A549 (cell line): ENCODE measurements around the gene TGFB3.

ENCODE experiments used
- CBX8 ChIP-seq: fragments of 200-600 bp; sonication (generic); IDR thresholded peaks from 2 replicates; pipeline ENCODE4 v1.6.1; 2016
- CTCF ChIP-seq: fragments of >200 bp; sonication (Bioruptor Twin); formaldehyde crosslinking; IDR thresholded peaks from 3 replicates; pipeline ENCODE4 v1.5.1; 2016
- HDAC2 ChIP-seq: fragments of 200-600 bp; sonication (generic); IDR thresholded peaks from 2 replicates; pipeline ENCODE4 v1.6.1; 2016
- JUNB ChIP-seq: fragments of >200 bp; sonication (Bioruptor Twin); formaldehyde crosslinking; IDR thresholded peaks from 2 replicates; pipeline ENCODE4 v1.6.1; 2016
- KDM5A ChIP-seq: fragments of 200-600 bp; sonication (generic); IDR thresholded peaks from 2 replicates; pipeline ENCODE4 v1.6.1; 2016; ENCODE audit warnings: antibody characterized with exemption, mild to moderate bottlenecking
- MYC ChIP-seq: IDR thresholded peaks from 2 replicates; pipeline ENCODE4 v1.6.1; 2012; ENCODE audit warnings: mild to moderate bottlenecking, inconsistent platforms, low read length, improper control_type of control experiment, borderline replicate concordance
- PBX3 ChIP-seq: IDR thresholded peaks from 2 replicates; pipeline ENCODE4 v1.6.1; 2012
- POLR2A ChIP-seq: IDR thresholded peaks from 2 replicates; pipeline ENCODE4 v1.6.1; 2012; ENCODE audit warnings: mild to moderate bottlenecking, low read length
- RAD21 ChIP-seq, 2 experiments: fragments of >200 bp in 1 of 2; sonication (Bioruptor Twin) in 1 of 2; formaldehyde crosslinking in 1 of 2; IDR thresholded peaks in 1 of 2; conservative IDR thresholded peaks in 1 of 2; 2 replicates in 1 of 2; 3 replicates in 1 of 2; pipeline ENCODE4 v1.6.1; 2012 to 2018; ENCODE audit warnings: inconsistent platforms in 1 of 2
- RFX5 ChIP-seq: fragments of 450-650 bp; IDR thresholded peaks from 2 replicates; pipeline ENCODE4 v1.7.1; 2014; ENCODE audit warnings: antibody characterized with exemption, mild to moderate bottlenecking, moderate library complexity
- SMC3 ChIP-seq: fragments of >200 bp; sonication (Bioruptor Twin); formaldehyde crosslinking; IDR thresholded peaks from 3 replicates; pipeline ENCODE4 v1.6.1; 2018; ENCODE audit warnings: inconsistent platforms
- TF ChIP-seq, protein P1 (sequence below): fragments of 450-650 bp; IDR thresholded peaks from 2 replicates; pipeline ENCODE4 v1.6.1; 2014; ENCODE audit warnings: antibody characterized with exemption
- TF ChIP-seq, protein P2 (sequence below): IDR thresholded peaks from 2 replicates; pipeline ENCODE4 v1.6.1; 2012; ENCODE audit warnings: low read depth, borderline replicate concordance

GRCh38 chr14:75971509-75971908, 10.3 kb downstream of the TGFB3 start:
- TF ChIP-seq KDM5A (no peak), PBX3 (no peak), CTCF (no peak), POLR2A (no peak), JUNB (no peak), CBX8 (no peak), HDAC2 (no peak), MYC (no peak), RFX5 (no peak), RAD21 (conservative IDR thresholded peaks at IDR 0.05 in 1 of 2, IDR thresholded peaks at IDR 0.05 in 1 of 2) (no peak), SMC3 (no peak)
- TF ChIP-seq, protein P1, sequence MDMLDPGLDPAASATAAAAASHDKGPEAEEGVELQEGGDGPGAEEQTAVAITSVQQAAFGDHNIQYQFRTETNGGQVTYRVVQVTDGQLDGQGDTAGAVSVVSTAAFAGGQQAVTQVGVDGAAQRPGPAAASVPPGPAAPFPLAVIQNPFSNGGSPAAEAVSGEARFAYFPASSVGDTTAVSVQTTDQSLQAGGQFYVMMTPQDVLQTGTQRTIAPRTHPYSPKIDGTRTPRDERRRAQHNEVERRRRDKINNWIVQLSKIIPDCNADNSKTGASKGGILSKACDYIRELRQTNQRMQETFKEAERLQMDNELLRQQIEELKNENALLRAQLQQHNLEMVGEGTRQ = no peak
- TF ChIP-seq, protein P2, sequence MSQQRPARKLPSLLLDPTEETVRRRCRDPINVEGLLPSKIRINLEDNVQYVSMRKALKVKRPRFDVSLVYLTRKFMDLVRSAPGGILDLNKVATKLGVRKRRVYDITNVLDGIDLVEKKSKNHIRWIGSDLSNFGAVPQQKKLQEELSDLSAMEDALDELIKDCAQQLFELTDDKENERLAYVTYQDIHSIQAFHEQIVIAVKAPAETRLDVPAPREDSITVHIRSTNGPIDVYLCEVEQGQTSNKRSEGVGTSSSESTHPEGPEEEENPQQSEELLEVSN = no peak
